ENCODE measurements around the gene PXDN.
A peak's percentile ranks its signal among the peaks of the same experiment; 100 is the strongest.

PXDN gene

DNA sequence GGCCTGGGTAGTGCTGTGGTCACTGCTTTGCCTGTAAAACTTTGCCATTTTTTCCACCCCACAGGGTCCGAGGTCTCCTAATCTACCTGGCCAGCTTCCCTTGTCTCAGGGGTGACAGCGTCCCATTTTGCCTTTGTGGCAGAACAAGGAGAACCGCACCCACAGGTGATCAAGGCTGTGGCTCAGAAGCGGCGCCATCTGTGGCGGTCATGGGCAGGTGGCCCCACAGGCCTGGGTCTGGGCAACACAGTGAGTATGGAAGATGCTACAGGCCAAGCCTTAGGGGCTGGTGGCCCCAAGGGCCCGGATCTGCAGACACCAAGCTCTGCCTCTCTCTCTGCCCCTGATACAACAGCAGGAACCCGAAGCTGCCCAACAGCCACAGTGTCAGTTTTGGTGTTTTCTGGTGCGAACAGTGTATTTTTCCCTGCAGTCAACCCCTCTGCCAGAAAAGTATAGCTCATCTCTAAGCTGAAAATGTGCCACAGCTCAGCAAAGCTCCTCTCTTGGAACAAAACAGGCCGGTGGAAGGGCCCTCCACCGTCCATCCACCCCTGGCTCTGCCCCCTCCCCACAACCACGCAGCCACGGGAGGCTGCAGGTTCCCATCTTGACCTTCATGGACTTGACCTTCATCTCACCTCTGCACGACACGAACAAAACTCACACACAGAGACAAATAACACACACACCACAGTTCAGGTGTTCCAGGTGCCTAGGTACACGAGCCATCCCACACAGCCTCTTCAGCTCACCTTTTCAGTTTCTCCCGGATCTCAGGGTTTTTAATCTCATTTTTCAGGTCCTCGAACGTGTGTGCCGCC, 96.7 kb downstream of the PXDN start:
- Histone ChIP-seq H3K27ac (no peak overlapping the region), H3K4me3 (no peak overlapping the region)

- Histone ChIP-seq H3K27ac (no peak overlapping the region), H3K4me3 (no peak overlapping the region)
Observed at GRCh38 chr2:1645761-1646476, 98.4 kb downstream of the PXDN start.

GRCh38 chr2:1644427-1644826, 99.9 kb downstream of the PXDN start:
- H3K27ac ChIP-seq = no peak overlapping the region
- H3K4me3 ChIP-seq = no peak overlapping the region

DNA sequence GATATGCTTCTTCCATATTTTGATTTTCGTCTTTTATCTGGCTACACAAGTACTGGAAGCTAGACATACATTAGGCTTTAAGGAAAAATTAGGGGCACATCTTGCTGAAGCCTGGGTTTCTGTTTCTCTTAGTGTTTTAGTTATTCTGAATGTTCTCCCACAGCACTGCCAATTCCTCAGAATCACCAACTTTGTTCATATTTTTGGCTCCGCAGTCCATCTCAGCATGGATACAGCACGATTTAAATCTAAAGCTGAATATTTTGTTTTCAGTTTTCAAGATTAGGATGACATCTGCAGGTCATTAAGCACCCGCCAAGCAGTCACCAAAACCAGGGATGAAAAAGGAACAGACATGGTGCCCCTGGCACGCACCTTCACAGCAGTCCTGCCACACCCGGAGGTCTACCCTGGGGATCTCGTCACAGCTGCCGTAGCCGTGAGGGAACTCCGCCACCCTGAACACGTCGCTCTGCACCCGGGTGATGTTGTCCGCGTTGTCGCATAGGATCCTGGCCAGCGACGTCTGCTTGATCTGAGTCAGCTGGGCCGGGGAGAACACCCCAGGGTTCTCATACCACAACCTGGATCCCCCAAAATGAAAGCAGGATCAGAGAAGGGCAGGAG, 101.2 kb downstream of the PXDN start:
- H3K27ac ChIP-seq = peak overlapping the region in 1 of 21 experiments; percentile 24

GRCh38 chr2:1642066-1642861, 102.1 kb downstream of the PXDN start:
- no peak overlapping the region for H3K4me3 ChIP-seq
- H3K27ac ChIP-seq = peak overlapping the region in 1 of 21 experiments; percentile 24

More for the DNA sequence above, 101.2 kb downstream of the PXDN start:
- H3K4me3 ChIP-seq = no peak overlapping the region

GRCh38 chr2:1641523-1641922, 102.8 kb downstream of the PXDN start:
- Histone ChIP-seq H3K4me3 (no peak overlapping the region), H3K27ac (no peak overlapping the region)

DNA sequence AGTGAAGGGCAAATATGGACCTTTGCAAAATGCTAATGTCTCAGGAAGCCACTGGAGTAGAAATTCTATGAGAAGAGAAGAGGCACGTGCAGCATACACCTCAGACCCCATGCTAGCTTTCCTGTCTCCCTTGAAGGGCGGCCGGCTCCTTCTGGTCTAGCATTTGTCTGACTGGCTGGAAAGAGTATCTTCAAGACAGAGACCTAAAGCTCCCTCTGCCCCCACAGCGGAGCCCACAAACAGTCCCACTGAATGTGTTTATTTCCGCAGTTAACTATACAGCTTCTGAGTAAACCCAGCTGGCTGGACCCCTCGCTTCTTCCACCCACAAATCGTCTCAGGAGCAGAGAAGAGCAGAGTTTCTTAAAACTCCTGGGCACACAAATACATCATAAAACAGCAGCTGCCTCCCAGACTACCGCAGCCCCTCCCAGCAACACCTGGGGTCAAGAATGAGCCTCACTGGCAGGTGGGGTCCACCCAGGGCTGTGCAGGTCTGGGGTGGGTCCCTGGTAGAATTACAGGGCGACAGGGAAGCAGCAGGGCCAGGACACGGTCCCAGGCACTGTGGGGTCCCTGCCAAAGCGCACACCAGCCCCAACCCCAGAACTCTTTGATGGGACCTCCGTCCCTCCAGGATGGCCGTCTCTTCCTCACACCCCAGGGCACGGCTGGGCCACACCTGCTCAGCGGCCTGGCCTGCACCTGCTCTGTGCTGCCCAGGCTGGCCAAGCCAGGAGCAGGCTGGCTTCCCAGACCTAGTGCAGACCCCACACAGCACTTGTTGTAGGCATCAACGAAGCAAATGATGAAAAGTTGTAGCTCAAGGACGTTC, 103.8 kb downstream of the PXDN start:
- Histone ChIP-seq H3K4me3 (no peak overlapping the region), H3K27ac (no peak overlapping the region)

DNA sequence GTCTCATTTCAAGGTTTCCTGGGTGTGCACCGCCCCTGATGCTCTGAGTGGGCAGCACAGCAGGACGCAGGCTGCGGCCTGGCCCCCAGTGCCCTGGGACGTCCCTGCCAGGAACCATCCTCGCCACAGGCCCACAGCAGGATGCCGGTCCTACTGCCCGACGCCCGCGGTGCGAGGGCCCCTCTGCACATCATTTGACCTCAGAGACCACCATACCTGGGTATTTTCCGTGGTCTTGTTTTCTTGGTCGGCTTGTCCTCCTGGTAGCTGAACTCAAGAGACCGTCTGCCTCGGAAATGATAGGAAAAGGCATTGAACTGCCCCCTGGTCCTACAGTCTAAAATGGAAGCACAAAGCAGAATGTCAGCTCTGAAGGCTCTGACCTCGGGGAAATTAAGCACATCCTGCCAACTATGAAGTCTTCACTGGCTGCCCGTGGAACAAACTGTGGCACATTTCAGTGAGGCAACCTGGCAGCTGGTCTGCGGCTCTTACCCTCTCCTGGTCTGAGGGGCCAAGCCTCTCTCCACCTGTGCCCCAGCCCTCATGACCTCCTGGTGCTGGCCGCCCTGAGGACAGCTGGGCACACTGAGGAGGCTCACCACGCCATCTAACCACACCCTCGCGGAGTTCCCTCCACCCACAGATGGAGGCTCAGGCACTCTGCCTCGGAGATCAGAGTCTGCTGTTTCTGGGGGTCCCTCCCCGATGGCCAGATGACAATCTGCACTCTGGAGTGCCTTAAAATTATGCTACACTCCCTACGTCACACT, 105.0 kb downstream of the PXDN start:
- H3K27ac ChIP-seq = no peak overlapping the region
- no peak overlapping the region for H3K4me3 ChIP-seq

- no peak overlapping the region for H3K4me3 ChIP-seq
- H3K27ac ChIP-seq = no peak overlapping the region
Observed at GRCh38 chr2:1638281-1638860, 105.9 kb downstream of the PXDN start.

GRCh38 chr2:1636791-1637415, 107.4 kb downstream of the PXDN start:
- no peak overlapping the region for H3K27ac ChIP-seq
- H3K4me3 ChIP-seq = no peak overlapping the region

GRCh38 chr2:1635823-1636222, 108.5 kb downstream of the PXDN start:
- no peak overlapping the region for H3K4me3 ChIP-seq
- no peak overlapping the region for H3K27ac ChIP-seq

DNA sequence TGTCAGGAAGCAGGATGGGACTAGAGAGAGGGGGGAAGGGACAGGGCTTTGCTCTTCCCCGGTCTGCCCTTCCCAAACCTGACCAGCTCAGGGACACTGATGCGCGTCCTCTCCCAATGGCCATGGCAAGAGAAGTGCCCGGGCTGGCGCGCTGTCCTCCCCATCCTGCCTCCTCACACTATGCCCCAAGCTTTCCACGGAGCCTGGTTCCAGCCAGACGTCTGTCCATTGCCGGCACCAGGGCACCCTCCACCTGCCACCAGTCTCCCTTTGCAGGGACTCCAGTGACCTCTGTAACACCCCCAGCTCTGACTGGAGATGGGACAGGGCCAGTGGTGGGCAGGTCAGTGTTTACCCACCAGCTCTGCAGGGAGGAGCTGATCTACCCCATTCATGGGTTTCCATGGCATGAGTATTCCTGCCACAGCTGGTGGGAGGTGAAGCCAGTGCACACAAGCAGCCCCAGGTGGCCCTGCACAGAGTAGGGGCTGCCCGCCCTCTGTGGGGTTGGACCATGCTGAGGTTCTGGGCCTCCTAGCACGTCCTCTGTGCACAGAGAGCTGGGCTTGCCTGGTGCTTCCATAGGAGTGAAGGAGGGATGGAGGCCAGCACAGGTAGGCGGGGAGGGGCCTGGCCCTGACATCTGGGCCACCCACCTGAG, 109.5 kb downstream of the PXDN start:
- Histone ChIP-seq H3K27ac (no peak overlapping the region), H3K4me3 (no peak overlapping the region)

- Histone ChIP-seq H3K4me3 (no peak overlapping the region), H3K27ac (no peak overlapping the region)
Observed at GRCh38 chr2:1633936-1634587, 110.3 kb downstream of the PXDN start.

DNA sequence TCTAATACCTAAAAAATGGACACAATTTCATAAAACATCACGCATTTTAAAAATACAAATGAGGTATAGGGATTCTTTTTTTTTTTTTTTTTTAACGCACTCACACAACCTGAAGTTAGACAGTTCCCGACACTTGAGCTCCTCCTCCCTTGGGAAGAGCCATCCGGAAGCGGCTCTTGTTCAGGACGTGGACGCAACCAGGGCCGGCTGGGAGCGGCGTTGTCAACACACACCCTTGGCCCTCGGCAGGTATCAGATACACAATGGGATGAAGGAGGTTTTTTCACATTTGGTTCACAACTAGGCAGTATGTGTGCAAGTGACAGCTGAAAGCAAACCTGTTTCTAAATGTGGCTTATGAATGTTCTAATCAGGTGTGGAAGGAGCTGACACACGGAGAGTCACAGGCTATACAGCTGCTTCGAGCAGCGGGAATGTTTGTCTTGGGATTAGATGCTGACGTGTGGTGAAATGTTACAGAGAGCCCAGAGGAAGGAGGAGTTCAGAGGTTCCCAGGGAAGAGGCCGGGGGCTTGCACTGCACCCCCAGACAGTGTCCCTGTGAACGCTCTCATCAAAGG, 111.1 kb downstream of the PXDN start:
- Histone ChIP-seq H3K4me3 (no peak overlapping the region), H3K27ac (no peak overlapping the region)

GRCh38 chr2:1632510-1632909, 111.8 kb downstream of the PXDN start:
- H3K4me3 ChIP-seq = no peak overlapping the region
- H3K27ac ChIP-seq = no peak overlapping the region

GRCh38 chr2:1632002-1632348, 112.3 kb downstream of the PXDN start:
- Histone ChIP-seq H3K27ac (no peak overlapping the region), H3K4me3 (no peak overlapping the region)

All from skin epidermis (tissue), 12 donors.